PFSK-1 (cell line): ENCODE results near the gene PRDM1.

Experiments
- FOXP2 ChIP-seq: optimal IDR thresholded peaks from 2 replicates; pipeline ENCODE3; 2011; ENCODE audit warnings: borderline replicate concordance, control low read depth, inconsistent platforms; ENCODE audit not compliant: insufficient read depth; ENCODE audit errors: extremely low read length, extremely low read depth
- POLR2AphosphoS5 ChIP-seq: IDR thresholded peaks from 2 replicates; pipeline ENCODE4 v1.6.1; 2012; ENCODE audit warnings: low read depth, mild to moderate bottlenecking, control low read depth, low read length, moderate library complexity
- REST ChIP-seq, 2 experiments: IDR thresholded peaks; 2 replicates each; pipeline versions ENCODE4 v1.6.1 to v1.8.0; 2011 to 2012; ENCODE audit warnings: low read depth in 2 of 2, low read length in 2 of 2, control low read depth in 1 of 2, inconsistent platforms in 1 of 2, mild to moderate bottlenecking in 1 of 2, moderate library complexity in 1 of 2; ENCODE audit not compliant: insufficient read depth in 1 of 2
- SIN3A ChIP-seq: IDR thresholded peaks from 2 replicates; pipeline ENCODE4 v1.6.1; 2012; ENCODE audit warnings: mild to moderate bottlenecking, low read length, moderate library complexity, borderline replicate concordance; ENCODE audit not compliant: insufficient read depth
- TAF1 ChIP-seq: IDR thresholded peaks from 2 replicates; pipeline ENCODE4 v1.6.1; 2012; ENCODE audit warnings: low read length, control low read depth, borderline replicate concordance; ENCODE audit not compliant: insufficient read depth

PRDM1 gene

GRCh38 chr6:106080763-106081095 is 5.4 kb upstream of the PRDM1 start:
- no peak for TF ChIP-seq POLR2AphosphoS5
- no peak for TF ChIP-seq REST (IDR thresholded peaks at IDR 0.05; ENCODE audit: insufficient read depth in 1 of 2, low read depth in 2 of 2, low read length in 2 of 2)
- no peak for TF ChIP-seq TAF1
- no peak for TF ChIP-seq FOXP2
- no peak for TF ChIP-seq SIN3A

DNA sequence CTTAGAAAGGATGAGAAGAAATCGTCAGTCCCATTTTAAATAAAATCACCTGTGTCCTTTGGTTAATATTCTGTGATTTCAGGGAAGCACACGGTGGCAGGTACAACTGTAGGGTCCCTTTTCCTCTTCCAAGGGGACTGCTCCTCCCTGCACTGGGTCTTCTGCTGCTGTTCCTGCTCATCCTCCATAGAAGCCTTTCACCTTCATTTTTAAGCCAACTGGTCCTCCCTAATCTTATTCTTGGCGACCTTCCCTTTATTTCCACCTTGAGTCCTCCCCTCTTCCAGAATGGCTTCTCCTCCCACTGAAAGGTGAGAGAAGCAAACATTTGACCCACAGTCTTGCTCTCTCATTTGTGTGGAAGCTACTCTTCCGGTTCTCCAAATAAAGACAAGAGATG is 4.4 kb upstream of the PRDM1 start:
- no peak for TF ChIP-seq REST (IDR thresholded peaks at IDR 0.05; ENCODE audit: insufficient read depth in 1 of 2, low read depth in 2 of 2, low read length in 2 of 2)
- TF ChIP-seq POLR2AphosphoS5: no peak
- no peak for TF ChIP-seq TAF1
- no peak for TF ChIP-seq FOXP2
- TF ChIP-seq SIN3A: no peak

DNA sequence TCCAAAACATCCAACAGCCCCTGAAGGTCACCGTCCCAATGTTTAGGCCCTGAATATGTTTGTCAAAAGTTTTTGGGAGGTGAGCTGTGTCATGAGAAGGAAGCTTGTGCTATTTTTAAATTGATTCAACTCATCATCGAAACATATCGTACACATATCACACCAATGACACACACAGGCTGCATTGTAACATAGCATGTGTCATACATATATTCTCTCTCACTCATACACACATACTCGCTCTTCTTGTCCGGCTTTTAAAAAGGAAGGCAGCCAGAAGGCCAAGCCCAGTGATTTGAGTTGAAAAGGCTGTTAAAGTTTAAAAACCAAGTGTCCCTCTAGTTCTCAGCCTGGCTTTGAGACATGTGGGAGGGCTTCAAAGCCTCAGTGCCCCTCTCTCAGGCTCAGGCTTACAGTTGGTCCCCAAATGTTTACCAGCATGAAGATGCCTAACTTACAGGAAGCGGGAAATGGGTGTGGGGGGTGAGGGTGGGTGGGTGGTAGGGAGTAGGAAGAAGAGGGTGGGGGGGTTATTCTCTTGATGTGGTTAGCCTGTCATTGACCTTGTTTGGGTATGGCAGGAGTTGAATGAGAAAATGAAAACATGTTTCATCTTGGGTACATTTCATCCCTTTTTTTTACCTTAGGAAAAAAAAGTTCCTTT is 3.3 kb upstream of the PRDM1 start:
- TF ChIP-seq POLR2AphosphoS5: no peak

DNA sequence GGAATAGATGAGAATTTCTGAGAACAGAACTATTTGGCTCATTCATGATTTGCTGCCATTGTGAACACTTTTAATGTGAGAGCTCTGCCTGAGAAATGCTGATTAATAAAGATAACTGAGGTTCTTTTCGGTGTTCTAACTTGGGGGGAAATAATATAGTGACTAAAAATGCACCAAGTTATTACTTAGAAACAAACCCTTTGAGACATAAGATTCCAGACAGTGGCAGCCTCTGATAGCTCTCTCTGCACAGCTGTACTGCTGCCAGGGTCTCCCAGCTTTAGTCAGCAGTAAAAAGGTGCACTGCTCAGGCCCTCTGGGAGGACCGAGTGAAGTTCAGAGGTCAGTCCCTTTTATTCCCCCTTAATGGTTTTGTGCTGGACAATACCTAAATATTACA is 2.5 kb upstream of the PRDM1 start:
- TF ChIP-seq SIN3A (no peak), TAF1 (no peak), POLR2AphosphoS5 (no peak), FOXP2 (no peak), REST (IDR thresholded peaks at IDR 0.05; ENCODE audit: insufficient read depth in 1 of 2, low read depth in 2 of 2, low read length in 2 of 2) (no peak)

DNA sequence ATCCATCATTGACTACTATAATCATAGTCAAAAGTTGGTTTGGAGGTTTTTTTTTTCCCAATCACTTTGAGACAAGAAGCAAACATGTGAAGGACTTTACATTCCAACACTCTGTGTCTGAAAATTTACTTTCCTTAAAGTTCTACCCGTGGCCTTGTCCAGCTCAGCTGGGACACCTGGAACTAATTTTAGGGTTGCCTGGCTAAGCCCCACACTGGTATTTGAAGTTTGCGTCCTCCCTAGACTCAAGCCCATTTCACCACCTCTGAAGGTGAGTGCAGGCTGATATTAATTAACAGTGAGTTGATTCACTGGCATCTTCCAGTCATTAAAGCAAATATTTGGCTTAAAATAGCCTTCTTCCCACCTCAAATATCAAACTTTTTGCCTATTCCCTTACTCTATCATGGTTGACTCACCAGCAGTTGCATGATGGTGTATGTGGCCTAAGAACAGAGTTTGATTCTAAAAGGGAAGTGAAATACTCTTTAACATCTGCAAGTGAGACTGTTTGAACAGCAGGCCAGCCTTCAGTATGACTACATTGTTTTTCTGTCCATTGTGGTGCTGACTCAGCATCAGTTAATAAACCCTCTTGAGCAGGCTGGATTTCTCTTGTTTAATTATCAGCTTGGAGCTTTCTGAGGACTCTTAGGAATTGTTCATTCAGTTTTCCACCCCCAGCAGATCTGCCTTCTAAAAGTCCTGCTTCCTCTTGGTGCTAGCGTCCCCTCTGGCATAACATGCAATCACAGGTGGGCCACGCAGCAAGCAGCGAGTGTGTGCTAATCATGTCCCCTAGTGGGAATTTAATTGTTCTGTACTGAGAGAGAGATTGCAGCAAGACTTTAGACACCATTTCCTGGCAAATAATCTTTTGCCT is 1.8 kb upstream of the PRDM1 start:
- no peak for TF ChIP-seq SIN3A
- TF ChIP-seq FOXP2: no peak
- TF ChIP-seq POLR2AphosphoS5: no peak
- TF ChIP-seq TAF1: no peak
- no peak for TF ChIP-seq REST (IDR thresholded peaks at IDR 0.05; ENCODE audit: insufficient read depth in 1 of 2, low read depth in 2 of 2, low read length in 2 of 2)
